K562 (cell line): ENCODE data around the gene ABCB9. TPM values are rescaled to one million over a fixed set of nuclear protein-coding genes. Genes with fewer than 3 reads are reported as not detected.

ENCODE experiments used
- ATAC-seq: fragments of 200-7000 bp; cut with Tn5 transposase; 3 replicates; pipeline ENCODE4 v1.9.1; 2020; ENCODE audit warnings: moderate library complexity
- BruUV-seq: library from RNA; stranded (reverse); fragments of 400-500 nt; replicated peaks from 2 replicates; lab custom pipeline; 2021; lab: Mats Ljungman, UMichigan
- CTCF ChIA-PET: fragments of 300-600 bp; formaldehyde crosslinking; extraction: SDS; loops from one replicate; lab custom pipeline; 2021; ENCODE audit warnings: low intra/inter-chr PET ratio; lab: Yijun Ruan, JAX
- POLR2A ChIA-PET: fragments of 300-600, 350-650 bp; sonication (Branson Sonifier 250); formaldehyde crosslinking; extraction: SDS; loops from one replicate; lab custom pipeline; 2021; ENCODE audit warnings: antibody characterized with exemption, inconsistent platforms; lab: Yijun Ruan, JAX
- DNase-seq, 4 experiments: peaks; one replicate each; pipeline versions ENCODE4 v3.0.0 to v3.0.0-alpha.2; 2011 to 2018; ENCODE audit warnings: low spot score in 3 of 4, mixed read lengths in 3 of 4; ENCODE audit errors: extremely low read depth in 1 of 4
- FAIRE-seq: peaks from 2 replicates; lab custom pipeline; 2011; peaks lifted over from hg19 to GRCh38; lab: Jason Lieb, UNC
- H2AFZ ChIP-seq: 2 replicates; pipeline ENCODE4 v1.6.0; 2011; ENCODE audit warnings: low read depth, low read length, control low read depth, inconsistent platforms
- H3K27ac ChIP-seq: fragments of 200-600 bp; 3 replicates; pipeline ENCODE4 v1.8.0; 2011; ENCODE audit warnings: low read depth, mild to moderate bottlenecking, control low read depth, inconsistent platforms, low read length, moderate library complexity, mixed read lengths; ENCODE audit errors: extremely low read depth
- H3K27me3 ChIP-seq, 2 experiments: fragments of 300-600 bp in 1 of 2; 2 replicates in 1 of 2; 3 replicates in 1 of 2; pipeline versions ENCODE4 v1.6.0 to v1.8.0; 2011; ENCODE audit warnings: inconsistent platforms in 2 of 2, low read length in 2 of 2, mild to moderate bottlenecking in 1 of 2, mixed read lengths in 1 of 2, moderate library complexity in 1 of 2; ENCODE audit not compliant: control insufficient read depth in 2 of 2, insufficient read depth in 2 of 2
- H3K36me3 ChIP-seq: fragments of 300-600 bp; 3 replicates; pipeline ENCODE4 v1.8.0; 2011; ENCODE audit warnings: mild to moderate bottlenecking, low read length, inconsistent platforms; ENCODE audit not compliant: control insufficient read depth, insufficient read depth
- H3K4me1 ChIP-seq, 2 experiments: fragments of 200-600 bp in 1 of 2; replicated peaks in 1 of 2; 2 replicates in 1 of 2; 3 replicates in 1 of 2; pipeline versions ENCODE4 v1.5.1 to v1.8.0; 2011; ENCODE audit warnings: inconsistent platforms in 2 of 2, low read length in 2 of 2, mild to moderate bottlenecking in 1 of 2, mixed read lengths in 1 of 2, moderate library complexity in 1 of 2; ENCODE audit not compliant: control insufficient read depth in 2 of 2, insufficient read depth in 2 of 2
- H3K4me2 ChIP-seq: 2 replicates; pipeline ENCODE4 v1.6.1; 2011; ENCODE audit warnings: low read length, control low read depth, inconsistent platforms, mixed read lengths; ENCODE audit not compliant: insufficient read depth
- H3K4me3 ChIP-seq: fragments of 200-600 bp; sonication (generic), shearing (Covaris generic); 2 replicates; pipeline ENCODE4 v1.5.1; 2016; ENCODE audit warnings: control low read depth, inconsistent platforms
- H3K79me2 ChIP-seq: fragments of 200-600 bp; 3 replicates; pipeline ENCODE4 v1.8.0; 2011; ENCODE audit warnings: low read length, inconsistent platforms; ENCODE audit not compliant: control insufficient read depth, insufficient read depth
- H3K9ac ChIP-seq, 2 experiments: 2 replicates each; pipeline versions ENCODE4 v1.6.0 to v1.6.1; 2011; ENCODE audit warnings: low read depth in 2 of 2, low read length in 2 of 2, control low read depth in 1 of 2, inconsistent platforms in 1 of 2, mild to moderate bottlenecking in 1 of 2, mixed read lengths in 1 of 2; ENCODE audit not compliant: insufficient read depth in 1 of 2
- H3K9me1 ChIP-seq: one replicate; pipeline ENCODE4 v1.6.0; 2011; ENCODE audit warnings: inconsistent platforms, mild to moderate bottlenecking, low read length, moderate library complexity; ENCODE audit not compliant: control insufficient read depth, insufficient read depth
- H3K9me3 ChIP-seq: replicated peaks from 2 replicates; pipeline ENCODE4 v1.5.1; 2011; ENCODE audit warnings: low read depth, low read length, inconsistent platforms; ENCODE audit not compliant: control insufficient read depth, insufficient read depth
- H4K20me1 ChIP-seq: replicated peaks from 2 replicates; pipeline ENCODE4 v1.6.1; 2011; ENCODE audit warnings: low read length, inconsistent platforms, mixed read lengths; ENCODE audit not compliant: control insufficient read depth, insufficient read depth
- C11orf30 ChIP-seq: fragments of 450-650 bp; IDR thresholded peaks from 2 replicates; pipeline ENCODE4 v1.6.1; 2016; ENCODE audit warnings: low read depth, mild to moderate bottlenecking
- L3MBTL2 ChIP-seq: fragments of 450-650 bp; IDR thresholded peaks from 2 replicates; pipeline ENCODE4 v1.6.1; 2016; ENCODE audit warnings: mild to moderate bottlenecking, moderate library complexity
- NR2F6 ChIP-seq: fragments of 450-650 bp; formaldehyde crosslinking; IDR thresholded peaks from 2 replicates; pipeline ENCODE4 v1.4.0; 2020; ENCODE audit warnings: mild to moderate bottlenecking
- POLR2AphosphoS2 ChIP-seq: IDR thresholded peaks from 2 replicates; pipeline ENCODE4 v1.6.1; 2012; ENCODE audit warnings: low read length, improper control_type of control experiment
- POLR2H ChIP-seq: IDR thresholded peaks from 2 replicates; pipeline ENCODE4 v1.6.1; 2016; ENCODE audit warnings: missing genetic modification characterization, low read depth, mild to moderate bottlenecking, control low read depth, missing compliant biosample characterization, moderate library complexity
- SAP30 ChIP-seq: fragments of 200-600 bp; sonication (generic); IDR thresholded peaks from 2 replicates; pipeline ENCODE4 v1.6.1; 2012; ENCODE audit warnings: borderline replicate concordance, low read depth, mild to moderate bottlenecking, moderate library complexity, low read length, control low read depth, inconsistent platforms; ENCODE audit not compliant: insufficient read depth, poor library complexity, severe bottlenecking
- SMARCE1 ChIP-seq: fragments of 450-650 bp; IDR thresholded peaks from 2 replicates; pipeline ENCODE4 v1.7.1; 2016; ENCODE audit warnings: mild to moderate bottlenecking
- ZBTB33 ChIP-seq: sonication (generic); formaldehyde crosslinking; IDR thresholded peaks from 2 replicates; pipeline ENCODE4 v1.8.1; 2023; ENCODE audit warnings: mild to moderate bottlenecking, missing genetic modification reagents
- ZBTB43 ChIP-seq: sonication (generic); formaldehyde crosslinking; IDR thresholded peaks from 2 replicates; pipeline ENCODE4 v1.8.0; 2023; ENCODE audit warnings: mild to moderate bottlenecking, missing genetic modification reagents
- ZNF12 ChIP-seq: sonication (generic); formaldehyde crosslinking; IDR thresholded peaks from 2 replicates; pipeline ENCODE4 v1.4.0; 2020; ENCODE audit warnings: mild to moderate bottlenecking, missing genetic modification reagents
- WGBS: fragments of 100-300 bp; shearing (Covaris generic); methylation state at CpG from one replicate; pipeline ENCODE4 v1.1.6; 2016; ENCODE audit warnings: low coverage, mixed read lengths; ENCODE audit not compliant: insufficient coverage; ENCODE audit errors: missing lambda C conversion rate; 5-methylcytosine and 5-hydroxymethylcytosine counted together
- in situ Hi-C: fragments of 300-500 bp; cut with MboI; formaldehyde crosslinking; loops from 4 replicates; pipeline ENCODE4 v1.15.0; 2018; ENCODE audit warnings: inconsistent platforms, mixed read lengths
- intact Hi-C: fragments of 100-400 bp; cut with micrococcal nuclease; formaldehyde crosslinking; loops from 2 replicates; pipeline ENCODE4 v1.14.2; 2022
- polyA plus RNA-seq, 8 experiments: library from polyadenylated mRNA; depleted of rRNA in 4 of 8; stranded (reverse) in 5 of 8; unstranded in 3 of 8; fragments of >200 nt; fragmentation: Nextera tagmentation in 2 of 8; fragmentation: Illumina TruSeq in 1 of 8; extraction: Ambion mirVana in 2 of 8; extraction: Trizol in 1 of 8; gene quantifications; 2 replicates each; pipeline versions ENCODE4 v1.2.1 to v1.2.3, GENCODE V29; 2011 to 2014; ENCODE audit warnings: inconsistent platforms in 1 of 8, missing spikeins in 1 of 8
- total RNA-seq, 7 experiments: library from RNA; depleted of rRNA in 6 of 7; stranded (reverse); fragments of >200 nt in 6 of 7; fragmentation: Illumina TruSeq in 2 of 7; extraction: Trizol in 2 of 7; gene quantifications; 2 replicates each; pipeline versions ENCODE4 v1.2.1 to v1.2.3, GENCODE V29; 2011 to 2021; ENCODE audit warnings: low replicate concordance in 1 of 7
- TF ChIP-seq, protein P1 (sequence below): fragments of 250-450 bp; sonication (Bioruptor Pico); IDR thresholded peaks from 2 replicates; pipeline ENCODE4 v1.5.1; 2021; ENCODE audit warnings: mild to moderate bottlenecking
- TF ChIP-seq, protein P2 (sequence below): sonication (generic); formaldehyde crosslinking; IDR thresholded peaks from 2 replicates; pipeline ENCODE4 v1.8.0; 2022; ENCODE audit warnings: mild to moderate bottlenecking, missing genetic modification reagents, borderline replicate concordance

ABCB9 gene
- total and polyA plus RNA-seq, 9 of the 15 experiments (the other 6 are each of a cell fraction or from before 2014, with no cell fraction given), result 0.20 to 12.6 (median 6.2) TPM

DNA sequence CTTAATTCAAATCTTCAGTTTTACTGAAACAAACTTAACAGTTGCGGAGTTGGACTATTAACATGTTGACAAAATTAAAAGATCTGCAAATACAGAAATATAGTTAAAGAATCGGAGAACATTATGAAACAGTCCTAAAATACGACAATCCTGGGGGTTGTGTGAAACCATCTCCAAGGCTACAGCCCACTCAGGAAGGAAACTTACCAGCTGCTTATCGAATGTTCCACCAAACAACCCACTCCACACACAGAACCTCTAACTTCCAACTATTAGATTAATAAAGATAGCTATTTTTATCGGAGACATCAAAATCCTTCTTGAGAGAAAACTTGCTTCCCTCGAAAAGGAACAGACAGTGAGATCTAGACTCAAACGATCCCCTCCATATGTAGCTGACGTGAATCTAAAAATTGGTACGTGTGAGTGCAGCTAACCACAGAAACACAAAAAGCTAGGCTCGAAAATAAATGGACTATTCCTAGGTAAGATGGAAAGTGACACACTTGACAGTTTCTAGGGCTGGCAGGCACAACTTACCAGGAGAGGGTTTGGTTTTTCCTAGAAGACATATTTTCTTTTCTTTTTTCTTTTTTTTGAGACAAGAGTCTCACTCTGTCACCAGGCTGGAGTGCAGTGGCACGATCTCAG lies 83.2 kb downstream of the ABCB9 start:
- ATAC-seq (no peak), DNase-seq (no peak)
- Histone ChIP-seq H3K27me3 (no peaks in the 10 kb centered on the region), H3K79me2 (peaks cover 95% of the 10 kb centered on the region), H3K36me3 (peaks cover 36% of the 10 kb centered on the region; the same call in 2 of the 3 replicates), H3K9ac (no peak overlapping the region), H3K4me2 (no peak overlapping the region), H3K4me3 (no peak overlapping the region), H3K9me1 (no peaks in the 10 kb centered on the region)
- POLR2A ChIA-PET, result interaction anchor here (0.8 to 2.6 kb wide), 7 partner anchors 9 to 143 kb away, joined by 3 to 12 read pairs (median 4); no protein-coding TSS in a partner anchor
- 83% methylated on average over 10 of the region's 11 CpGs for WGBS
- in situ Hi-C loops (no loop called here), intact Hi-C loops (loop anchor here (5.0 to 10.0 kb wide), 2 partner anchors 69 to 352 kb away; partner anchors contain the start of genes MPHOSPH9 and MTRFR)
- no peak for TF ChIP-seq ZNF12 (CRISPR knock-in tag)
- no peak for TF ChIP-seq L3MBTL2
- TF ChIP-seq SAP30, result no peak
- TF ChIP-seq SMARCE1, result no peak
- TF ChIP-seq NR2F6, result no peak
- TF ChIP-seq, protein P1, sequence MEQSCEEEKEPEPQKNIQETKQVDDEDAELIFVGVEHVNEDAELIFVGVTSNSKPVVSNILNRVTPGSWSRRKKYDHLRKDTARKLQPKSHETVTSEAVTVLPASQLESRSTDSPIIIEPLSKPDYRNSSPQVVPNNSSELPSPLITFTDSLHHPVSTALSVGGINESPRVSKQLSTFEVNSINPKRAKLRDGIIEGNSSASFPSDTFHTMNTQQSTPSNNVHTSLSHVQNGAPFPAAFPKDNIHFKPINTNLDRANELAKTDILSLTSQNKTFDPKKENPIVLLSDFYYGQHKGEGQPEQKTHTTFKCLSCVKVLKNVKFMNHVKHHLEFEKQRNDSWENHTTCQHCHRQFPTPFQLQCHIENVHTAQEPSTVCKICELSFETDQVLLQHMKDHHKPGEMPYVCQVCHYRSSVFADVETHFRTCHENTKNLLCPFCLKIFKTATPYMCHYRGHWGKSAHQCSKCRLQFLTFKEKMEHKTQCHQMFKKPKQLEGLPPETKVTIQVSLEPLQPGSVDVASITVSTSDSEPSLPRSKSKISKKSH, result no peak
- no peak for TF ChIP-seq ZBTB33
- no peak for TF ChIP-seq POLR2AphosphoS2
- TF ChIP-seq, protein P2, sequence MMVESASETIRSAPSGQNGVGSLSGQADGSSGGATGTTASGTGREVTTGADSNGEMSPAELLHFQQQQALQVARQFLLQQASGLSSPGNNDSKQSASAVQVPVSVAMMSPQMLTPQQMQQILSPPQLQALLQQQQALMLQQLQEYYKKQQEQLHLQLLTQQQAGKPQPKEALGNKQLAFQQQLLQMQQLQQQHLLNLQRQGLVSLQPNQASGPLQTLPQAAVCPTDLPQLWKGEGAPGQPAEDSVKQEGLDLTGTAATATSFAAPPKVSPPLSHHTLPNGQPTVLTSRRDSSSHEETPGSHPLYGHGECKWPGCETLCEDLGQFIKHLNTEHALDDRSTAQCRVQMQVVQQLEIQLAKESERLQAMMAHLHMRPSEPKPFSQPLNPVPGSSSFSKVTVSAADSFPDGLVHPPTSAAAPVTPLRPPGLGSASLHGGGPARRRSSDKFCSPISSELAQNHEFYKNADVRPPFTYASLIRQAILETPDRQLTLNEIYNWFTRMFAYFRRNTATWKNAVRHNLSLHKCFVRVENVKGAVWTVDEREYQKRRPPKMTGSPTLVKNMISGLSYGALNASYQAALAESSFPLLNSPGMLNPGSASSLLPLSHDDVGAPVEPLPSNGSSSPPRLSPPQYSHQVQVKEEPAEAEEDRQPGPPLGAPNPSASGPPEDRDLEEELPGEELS (CRISPR knock-in tag), result no peak
- no peak for TF ChIP-seq C11orf30
- TF ChIP-seq ZBTB43 (CRISPR knock-in tag), result no peak
- no peak for TF ChIP-seq POLR2H (tag)
- TF ChIP-seq, all 486 proteins: peak for 0
- H3K4me1 ChIP-seq, result peaks cover 18 to 39% of the 10 kb centered on the region in 2 experiments
- no peak for FAIRE-seq
- H3K27ac ChIP-seq, result no peak overlapping the region
- BruUV-seq, result no TSS peak
- no peak overlapping the region for H2AFZ ChIP-seq
- peaks cover 44% of the 10 kb centered on the region for H4K20me1 ChIP-seq
- H3K9me3 ChIP-seq, result no peaks in the 10 kb centered on the region
- CTCF ChIA-PET, result no interaction called here
